T-helper 1 cell treated with Interleukin-12 subunit alpha and Interleukin-12 subunit beta and Interleukin-4 antibody, amounts not matched to agents 30 ng/mL and 1 ng/mL, for 36 hours (primary cell): Measurements from ENCODE around the gene WDR20. TPM values are rescaled to one million over a fixed set of nuclear protein-coding genes. Genes with fewer than 3 reads are reported as not detected.
"Not testable (repeated sequence)": the region's sequence is repeated elsewhere in the genome, so short reads cannot be mapped to it uniquely, and the experiment has no call there.

Source experiments
- intact Hi-C: fragments of 100-400 bp; cut with micrococcal nuclease; formaldehyde crosslinking; loops from one replicate; pipeline ENCODE4 v1.15.1; 2024
- total RNA-seq: library from RNA; stranded (reverse); gene quantifications from 2 replicates; pipeline ENCODE4 v1.2.3, GENCODE V29; 2022

WDR20 gene
- total RNA-seq, 1 donor from 2014 or later: 39.8 TPM

DNA sequence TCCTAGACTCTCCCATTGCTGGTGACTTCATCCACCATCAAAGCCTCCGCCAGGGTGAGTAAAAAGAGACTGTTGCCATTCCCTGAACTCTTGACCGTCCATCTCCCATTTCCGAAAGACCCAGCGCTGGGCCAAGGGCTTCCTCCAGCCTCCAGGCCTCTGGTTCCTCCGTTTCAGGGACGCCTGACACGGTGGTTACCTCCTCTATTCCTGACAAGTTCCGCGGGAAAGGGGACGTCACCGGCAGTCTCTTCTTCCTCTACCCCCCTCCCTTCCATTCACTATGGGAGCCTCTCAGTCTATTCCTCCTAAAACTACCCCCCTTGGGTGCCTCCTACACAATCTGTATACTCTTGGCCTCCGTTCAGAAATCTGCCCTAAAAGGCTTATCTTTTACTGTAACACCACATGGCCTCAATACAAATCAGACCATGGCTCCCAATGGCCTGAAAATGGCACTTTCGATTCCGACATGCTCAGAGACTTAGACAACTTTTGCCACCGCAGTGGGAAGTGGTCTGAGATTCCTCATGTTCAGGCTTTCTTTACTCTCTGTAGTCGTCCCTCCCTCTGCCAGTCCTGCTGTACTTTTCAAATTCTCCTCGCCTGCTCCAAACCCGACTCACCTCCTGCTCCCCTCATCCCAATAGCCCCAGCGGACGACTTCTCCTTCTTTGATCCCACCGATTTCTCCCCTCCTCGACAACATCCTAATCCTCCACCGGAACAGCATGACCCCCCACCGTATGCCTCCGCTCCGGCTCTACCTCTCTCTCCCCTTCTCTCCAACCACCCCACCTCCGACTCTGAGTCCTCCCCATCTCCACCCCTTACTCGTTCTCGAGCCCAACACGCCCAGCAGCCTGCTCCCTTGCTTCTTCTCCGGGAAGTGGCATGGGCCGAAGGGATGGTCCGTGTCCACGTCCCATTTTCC lies 94.9 kb downstream of the WDR20 start:
- intact Hi-C loops: loop anchor here (1.0 to 2.0 kb wide), 4 partner anchors 70 to 282 kb away; partner anchors contain the start of genes MOK and ZNF839

DNA sequence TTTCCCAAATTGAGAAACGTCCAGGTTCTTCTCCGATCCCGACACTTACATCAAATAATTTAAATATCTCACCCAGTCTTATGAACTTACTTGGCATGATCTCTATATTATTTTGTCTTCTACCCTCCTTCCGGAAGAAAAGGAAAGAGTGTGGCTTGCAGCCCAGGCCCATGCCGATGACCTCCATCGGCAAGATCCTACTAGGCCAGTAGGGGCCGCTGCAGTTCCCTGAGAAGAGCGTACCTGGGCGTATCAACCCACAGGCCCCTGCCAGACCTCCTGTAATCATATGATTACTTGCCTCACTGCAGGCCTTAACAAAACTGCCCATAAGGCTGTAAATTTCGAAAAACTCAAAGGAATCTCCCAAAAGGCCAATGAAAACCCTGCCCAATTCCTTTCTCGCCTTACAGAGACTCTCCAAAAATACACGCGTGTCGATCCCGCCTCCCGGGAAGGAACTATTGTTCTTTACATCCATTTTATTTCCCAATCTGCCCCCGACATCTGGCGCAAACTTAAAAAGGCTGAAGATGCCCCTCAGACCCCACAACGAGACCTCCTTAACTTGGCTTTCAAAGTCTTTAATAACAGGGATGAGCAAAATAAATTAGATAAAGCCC lies 95.7 kb downstream of the WDR20 start:
- intact Hi-C loops: loop anchor here (1.0 to 2.0 kb wide), 4 partner anchors 69 to 281 kb away; partner anchors contain the start of genes MOK and ZNF839

DNA sequence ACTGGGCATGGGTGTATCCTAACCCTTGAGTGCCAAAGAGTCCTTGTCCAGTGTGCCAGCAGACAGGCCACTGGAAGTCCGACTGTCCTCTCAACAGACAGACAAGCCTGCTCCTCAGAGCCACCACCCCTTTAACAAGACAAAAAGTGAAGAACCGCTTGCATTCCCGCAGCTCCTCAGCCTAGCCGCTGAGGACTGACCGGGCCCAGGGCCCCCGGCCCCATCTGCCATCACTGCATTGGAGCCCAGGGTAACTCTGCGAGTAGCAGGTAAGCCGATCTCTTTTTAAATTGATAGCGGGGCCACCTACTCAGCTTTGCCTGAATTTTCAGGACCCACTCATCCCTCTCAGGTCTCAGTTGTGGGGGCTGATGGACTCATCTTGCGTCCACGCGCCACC lies 96.3 kb downstream of the WDR20 start:
- intact Hi-C loops: no loop called here

DNA sequence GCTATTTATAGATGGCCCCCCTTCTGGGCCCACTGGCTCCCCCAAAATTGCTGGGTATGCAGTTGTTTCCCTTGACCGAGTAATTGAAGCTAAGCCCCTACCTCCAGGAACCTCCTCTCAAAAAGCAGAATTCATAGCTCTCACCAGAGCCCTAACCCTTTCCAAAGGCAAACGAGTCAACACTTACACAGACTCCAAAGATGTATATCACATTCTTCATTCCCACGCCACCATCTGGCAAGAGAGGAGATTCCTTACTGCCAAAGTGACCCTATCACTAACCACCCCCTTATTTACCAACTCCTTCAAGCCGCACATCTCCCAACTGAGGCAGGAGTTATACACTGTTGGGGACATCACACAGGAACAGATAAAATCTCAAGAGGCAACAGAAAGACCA lies 98.4 kb downstream of the WDR20 start:
- intact Hi-C loops: no loop called here

DNA sequence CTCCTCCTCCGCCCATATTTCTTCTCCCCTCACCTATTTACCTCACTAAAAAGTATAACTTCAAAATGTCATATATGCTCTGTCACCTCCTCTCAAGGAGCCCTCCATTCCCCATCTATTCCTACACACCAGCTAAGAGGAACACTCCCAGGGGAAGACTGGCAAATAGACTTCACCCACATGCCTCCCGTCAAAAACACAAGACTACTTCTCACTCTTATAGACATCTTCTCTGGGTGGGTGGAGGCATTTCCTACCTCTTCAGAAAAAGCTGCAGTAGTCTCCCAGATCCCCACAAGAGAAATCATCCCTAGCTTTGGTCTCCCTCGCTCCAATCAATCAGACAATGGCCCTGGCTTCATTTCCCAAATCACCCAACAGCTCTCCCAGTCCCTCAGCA lies 99.1 kb downstream of the WDR20 start:
- intact Hi-C loops: no loop called here

DNA sequence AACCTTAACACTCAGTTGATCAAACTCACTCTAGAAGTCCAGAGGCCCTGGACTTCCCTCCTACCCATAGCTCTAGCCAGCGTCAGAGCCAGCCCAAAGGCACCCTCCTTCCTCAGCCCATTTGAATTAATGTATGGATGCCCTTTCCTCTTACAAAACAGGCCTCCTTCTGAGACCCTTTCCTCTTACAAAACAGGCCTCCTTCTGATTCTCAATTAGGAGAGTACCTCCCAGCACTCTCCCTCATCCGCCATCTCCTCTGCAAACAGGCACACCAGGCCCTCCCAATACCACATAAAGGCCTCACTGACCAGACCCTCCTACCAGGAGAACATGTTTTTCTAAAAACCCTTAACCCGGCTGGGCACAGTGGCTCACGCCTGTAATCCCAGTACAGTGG lies 99.5 kb downstream of the WDR20 start:
- intact Hi-C loops: no loop called here

DNA sequence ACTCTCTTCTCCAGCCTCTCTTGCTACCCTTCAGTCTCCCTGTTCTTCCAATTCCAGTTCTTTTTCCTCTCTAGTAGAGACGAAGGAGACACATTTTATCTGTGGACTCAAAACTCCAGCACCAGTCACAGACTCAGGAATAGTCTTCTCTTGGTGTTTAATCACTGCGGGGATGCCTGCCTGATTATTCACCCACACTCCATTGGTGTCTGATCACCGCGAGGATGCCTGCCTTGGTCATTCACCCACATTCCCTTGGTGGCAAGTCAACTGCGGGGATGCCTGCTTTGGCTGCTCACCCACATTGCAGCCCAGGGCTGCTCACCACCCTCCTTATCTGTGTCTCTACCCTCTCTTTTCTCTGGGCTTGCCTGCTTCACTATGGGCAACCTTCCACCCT lies 100.8 kb downstream of the WDR20 start:
- intact Hi-C loops: not testable (repeated sequence)

DNA sequence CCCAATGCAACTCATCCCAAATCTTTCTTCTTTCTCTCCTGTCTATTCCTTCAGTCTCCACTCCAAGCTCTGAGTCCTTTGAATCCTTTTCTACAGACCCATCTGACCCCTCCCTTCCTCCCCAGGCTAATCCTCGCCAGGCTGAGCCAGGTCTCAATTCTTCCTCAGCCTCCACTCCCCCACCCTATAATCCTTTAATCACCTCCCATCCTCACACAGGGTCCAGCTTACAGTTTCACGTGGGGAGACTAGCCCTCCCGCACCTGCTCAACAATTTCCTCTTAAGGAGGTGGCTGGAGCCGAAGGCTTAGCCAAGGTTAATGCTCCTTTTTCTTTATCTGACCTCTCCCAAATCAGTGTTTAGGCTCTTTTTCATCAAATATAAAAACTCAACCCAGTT lies 101.5 kb downstream of the WDR20 start:
- intact Hi-C loops: no loop called here

DNA sequence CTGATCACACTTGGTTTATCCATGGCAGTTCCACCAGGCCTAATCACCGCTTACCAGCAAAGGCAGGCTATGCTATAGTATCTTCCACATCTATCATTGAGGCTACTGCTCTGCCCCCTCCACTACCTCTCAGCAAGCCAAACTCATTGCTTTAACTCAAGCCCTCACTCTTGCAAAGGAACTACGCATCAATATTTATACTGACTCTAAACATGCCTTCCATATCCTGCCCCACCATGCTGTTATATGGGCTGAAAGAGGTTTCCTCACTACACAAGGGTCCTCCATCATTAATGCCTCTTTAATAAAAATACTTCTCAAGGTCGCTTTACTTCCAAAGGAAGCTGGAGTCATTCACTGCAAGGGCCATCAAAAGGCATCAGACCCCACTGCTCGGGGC lies 104.1 kb downstream of the WDR20 start:
- intact Hi-C loops: not testable (repeated sequence)

DNA sequence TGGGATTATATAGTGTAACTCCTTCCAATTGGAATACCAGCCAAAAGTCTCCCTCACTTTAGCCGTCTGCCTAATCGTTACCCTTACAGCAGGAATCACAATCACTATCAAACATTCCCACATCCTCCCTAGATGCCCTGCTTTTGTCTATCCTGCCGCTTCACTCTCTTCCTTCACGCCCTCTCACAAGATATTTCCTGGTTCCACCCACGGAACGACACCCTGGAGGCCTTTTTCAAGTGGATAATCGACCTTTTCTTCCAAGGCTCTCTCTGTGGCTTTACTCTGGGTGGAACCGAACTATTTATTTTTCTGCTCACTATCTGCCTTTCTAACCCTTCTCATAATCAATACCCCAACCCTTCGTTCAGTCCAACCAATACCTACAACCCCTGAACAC lies 106.4 kb downstream of the WDR20 start:
- intact Hi-C loops: no loop called here

DNA sequence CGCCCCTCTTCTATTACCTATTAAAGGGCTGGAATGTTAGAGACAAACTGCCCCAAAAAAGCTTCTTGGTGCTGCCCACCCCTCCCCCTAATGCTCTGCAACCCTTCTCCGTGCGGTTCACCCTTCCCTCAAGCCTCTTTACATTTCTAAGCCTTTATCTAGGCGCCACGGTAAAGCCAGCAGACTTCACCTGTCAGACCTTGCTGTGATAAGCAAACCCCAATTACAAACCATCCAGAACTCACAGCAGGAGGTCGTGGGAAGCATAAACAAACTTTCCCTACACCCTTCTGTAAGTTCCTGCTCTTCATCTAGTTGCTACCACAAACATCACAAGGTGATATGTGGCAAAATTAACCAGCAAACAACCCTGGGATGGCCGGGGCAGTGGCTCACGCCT lies 108.4 kb downstream of the WDR20 start:
- intact Hi-C loops: no loop called here

DNA sequence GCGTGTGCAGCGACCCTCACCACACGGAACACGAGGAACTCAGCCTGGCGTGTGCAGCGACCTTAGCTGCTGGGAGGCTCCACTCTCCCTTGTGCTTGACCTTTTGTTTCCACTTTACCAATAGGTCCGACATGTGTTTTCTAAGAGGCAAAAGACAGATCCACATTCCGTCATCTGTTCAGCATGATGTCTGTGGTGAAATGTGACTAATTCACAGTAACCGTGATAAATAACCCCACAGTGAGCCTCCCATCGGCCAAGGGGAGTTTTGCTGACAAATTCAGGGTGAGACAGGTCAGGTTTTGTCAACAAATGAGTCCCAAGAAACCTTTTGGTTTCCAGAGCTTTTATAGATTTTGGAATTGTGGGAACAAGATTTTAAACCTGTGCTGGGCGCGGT lies 109.3 kb downstream of the WDR20 start:
- intact Hi-C loops: no loop called here

DNA sequence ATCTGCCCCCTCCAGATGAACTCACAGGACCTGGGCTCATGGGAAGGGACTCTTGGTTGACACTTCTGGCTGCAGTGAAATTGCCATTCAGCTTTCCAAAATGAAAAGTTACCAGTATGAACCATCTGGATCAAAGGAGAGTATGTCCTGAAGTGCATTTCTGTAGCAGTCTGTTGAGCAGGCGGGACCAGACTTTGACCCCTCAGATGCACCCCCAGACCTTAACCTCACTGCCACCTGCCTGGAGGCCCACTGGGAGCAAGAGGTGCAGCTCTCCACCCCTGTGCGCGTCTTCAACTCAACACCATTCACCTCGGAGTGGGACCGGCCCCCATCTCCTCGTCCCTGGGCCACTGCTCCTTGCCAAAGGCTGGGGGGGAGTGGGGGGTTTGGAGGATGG lies 110.3 kb downstream of the WDR20 start:
- intact Hi-C loops: no loop called here

DNA sequence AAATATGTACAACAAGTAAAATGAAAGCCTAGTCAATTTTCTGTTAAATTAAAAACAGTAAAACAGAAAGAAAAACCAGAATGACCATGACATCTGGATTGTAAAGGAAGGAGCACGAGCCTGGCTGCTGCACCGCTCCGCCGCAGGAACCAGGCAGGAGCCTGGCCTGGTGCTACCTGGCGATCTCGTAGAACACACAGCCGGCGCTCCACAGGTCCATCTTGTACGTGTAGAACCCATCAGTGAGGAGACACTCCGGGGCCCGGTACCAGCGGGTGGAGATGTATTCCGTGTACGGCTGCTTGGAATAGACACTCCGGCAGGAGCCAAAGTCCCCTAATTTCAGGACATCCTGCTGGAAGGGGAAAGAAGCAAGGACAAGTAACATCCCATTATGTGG lies 110.9 kb downstream of the WDR20 start:
- intact Hi-C loops: no loop called here

DNA sequence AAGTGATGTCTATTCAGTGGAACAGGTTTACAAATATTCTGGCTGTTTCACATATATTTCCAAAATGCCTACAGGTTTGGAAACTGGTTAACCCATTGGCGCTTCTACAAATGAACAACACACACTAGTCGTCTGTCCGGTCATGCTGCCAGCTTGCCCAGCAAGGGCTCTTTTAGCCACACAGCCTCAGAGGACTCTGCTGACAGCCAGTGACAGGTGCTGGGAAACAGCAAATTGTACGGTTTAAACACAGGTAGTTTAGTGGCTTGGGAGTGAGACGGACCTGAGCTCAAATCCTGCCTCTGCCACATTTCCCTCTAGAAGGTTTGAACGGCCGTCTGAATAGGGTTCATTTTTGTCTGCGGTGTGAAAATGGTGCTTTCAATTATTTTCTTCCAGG lies 111.5 kb downstream of the WDR20 start:
- intact Hi-C loops: no loop called here

DNA sequence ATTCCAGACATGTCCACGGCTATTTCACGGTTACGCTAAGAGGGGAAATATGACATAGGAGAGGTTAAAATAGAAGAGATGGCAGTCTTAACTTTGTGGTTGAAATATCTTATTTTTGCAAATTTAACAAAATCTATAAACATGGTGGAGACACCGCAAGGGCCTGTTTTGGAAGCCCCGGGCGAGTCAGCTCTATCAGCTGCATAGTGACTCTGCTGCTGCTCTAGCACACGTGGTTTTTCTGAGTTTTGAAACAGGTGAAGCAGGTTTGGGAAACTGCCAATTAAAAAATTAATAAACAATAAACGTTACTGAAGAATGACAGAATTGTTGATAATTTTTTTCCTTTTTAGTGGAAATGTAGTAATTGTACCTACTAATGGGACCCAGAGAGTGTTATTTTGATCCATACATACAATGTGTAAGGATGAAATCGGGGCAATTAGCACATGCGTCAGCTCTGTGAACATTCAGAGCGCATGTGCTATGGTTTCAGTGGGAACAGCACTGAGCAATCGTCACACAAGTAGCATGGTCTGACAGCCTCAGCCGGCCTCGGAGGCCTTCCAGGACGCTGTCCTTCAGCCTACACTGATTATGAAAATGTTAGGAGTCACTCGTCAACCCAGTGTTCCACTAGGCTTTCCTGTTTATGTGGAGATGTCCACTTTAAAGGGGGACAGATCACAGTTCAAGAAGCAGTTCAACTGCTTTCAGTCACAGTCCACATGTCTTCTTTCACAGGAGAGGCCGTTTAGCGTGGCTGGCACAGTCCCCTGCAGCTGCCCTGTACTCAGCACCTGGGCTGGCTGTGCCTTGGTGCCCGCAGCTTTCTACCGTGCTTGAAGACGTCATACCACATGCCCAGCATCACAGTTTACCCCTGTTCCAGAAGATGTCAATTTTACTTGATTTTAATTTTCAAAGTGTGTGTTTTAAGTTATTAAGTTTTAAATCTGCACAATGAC lies 113.4 kb downstream of the WDR20 start:
- intact Hi-C loops: no loop called here

DNA sequence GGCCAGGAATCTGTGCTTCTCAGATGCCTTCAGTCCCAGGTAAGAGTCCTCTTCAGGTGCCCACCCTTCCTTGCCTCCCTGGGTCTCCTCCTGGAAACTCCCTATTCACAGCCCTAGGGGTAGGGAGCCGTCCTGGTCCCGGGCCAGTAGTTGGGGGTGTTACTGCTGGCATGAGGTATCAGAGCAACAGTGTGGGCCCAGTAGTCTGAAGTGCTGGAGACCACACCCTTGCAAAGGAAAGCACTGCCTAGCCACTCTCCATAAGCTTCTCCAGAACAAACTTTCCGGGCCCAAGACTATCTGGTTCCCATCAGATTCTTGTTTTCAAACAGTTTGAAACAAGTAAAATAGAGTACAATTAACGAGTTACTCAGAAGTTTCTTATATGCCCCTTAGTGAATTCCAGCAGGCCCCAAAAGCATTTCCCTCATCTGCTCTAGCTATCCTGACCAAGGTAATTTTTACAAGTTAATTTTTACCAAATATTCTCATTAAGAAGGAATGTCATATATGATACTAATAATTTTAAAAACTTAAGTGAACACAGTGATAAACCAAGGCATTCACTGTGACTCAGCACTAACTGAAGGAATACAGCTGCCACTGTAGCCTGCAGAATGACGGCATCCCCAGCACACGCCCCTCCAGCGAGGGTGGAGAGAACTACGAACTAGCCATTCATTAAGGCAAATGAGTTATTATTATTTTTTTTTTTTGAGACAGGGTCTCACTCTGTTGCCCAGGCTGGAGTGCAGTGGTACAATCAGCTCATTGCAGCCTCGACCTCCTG lies 115.9 kb downstream of the WDR20 start:
- intact Hi-C loops: no loop called here

DNA sequence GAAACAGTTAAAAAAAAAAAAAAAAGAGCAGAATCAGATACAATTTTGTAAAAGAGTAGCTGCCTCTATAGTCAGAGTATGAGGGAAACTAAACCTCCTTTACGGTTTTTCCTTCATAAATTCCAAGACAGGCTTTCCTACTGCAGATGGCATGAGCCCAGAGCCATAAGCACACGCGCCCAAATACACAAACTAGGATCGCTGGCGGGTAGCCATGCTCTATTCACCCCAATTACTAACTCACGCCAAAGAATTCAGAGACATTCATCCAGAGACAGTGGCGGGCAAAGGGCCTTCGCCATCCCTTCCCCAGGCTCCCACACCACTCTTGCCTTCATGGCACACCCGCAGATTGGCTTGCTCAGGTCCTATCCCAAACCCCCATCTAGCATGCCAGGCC lies 117.0 kb downstream of the WDR20 start:
- intact Hi-C loops: no loop called here

DNA sequence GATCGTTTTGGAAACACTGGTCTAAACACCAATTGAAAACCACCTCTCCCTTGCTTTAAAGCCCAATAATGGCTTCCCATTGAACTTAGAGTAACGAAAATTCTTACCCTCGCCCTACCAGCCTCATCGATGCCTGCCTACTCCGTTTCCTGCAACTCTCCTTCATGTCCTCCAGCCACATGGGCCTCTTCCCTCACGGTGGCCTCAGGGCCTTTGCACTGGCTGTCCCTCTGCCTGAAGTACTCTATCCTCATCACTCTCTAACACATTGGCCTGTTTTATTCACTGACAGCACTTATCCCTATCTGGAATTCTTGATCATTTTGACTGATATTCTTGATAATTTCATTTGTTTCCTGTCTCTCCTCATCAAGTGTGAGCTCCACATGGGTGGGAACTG lies 118.4 kb downstream of the WDR20 start:
- intact Hi-C loops: no loop called here
